Coronary artery (tissue), 2 donors: ENCODE data around the gene S1PR5.

ENCODE experiments used
- DNase-seq: peaks from one replicate; pipeline ENCODE4 v3.0.0-alpha.2; 2017; ENCODE audit warnings: low spot score
- H3K27ac ChIP-seq, 2 donors: fragments of 200-600 bp; sonication (generic); one replicate each; pipeline ENCODE4 v1.5.1; 2016 to 2019
- H3K4me3 ChIP-seq: fragments of 200-600 bp; sonication (generic); 2 replicates; pipeline ENCODE4 v1.5.1; 2016; ENCODE audit warnings: mild to moderate bottlenecking, moderate library complexity
- TF ChIP-seq, protein P1 (sequence below): fragments of 200-600 bp; sonication (generic); IDR thresholded peaks from one replicate; pipeline ENCODE4 v1.5.1; 2019; ENCODE audit warnings: antibody characterized with exemption

S1PR5 gene

GRCh38 chr19:10517361-10517759 lies at the start of gene S1PR5:
Gene S1PR5 (minus strand): TSS chr19:10517447. CDS start chr19:10515011, 2,436 bp downstream.
- Histone ChIP-seq H3K27ac (peak within 1 kb of the TSS in 1 of 2 donors; percentile 27), H3K4me3 (peak within 1 kb of the TSS; percentile 64)
- DNase-seq, result no peak
- TF ChIP-seq, protein P1, sequence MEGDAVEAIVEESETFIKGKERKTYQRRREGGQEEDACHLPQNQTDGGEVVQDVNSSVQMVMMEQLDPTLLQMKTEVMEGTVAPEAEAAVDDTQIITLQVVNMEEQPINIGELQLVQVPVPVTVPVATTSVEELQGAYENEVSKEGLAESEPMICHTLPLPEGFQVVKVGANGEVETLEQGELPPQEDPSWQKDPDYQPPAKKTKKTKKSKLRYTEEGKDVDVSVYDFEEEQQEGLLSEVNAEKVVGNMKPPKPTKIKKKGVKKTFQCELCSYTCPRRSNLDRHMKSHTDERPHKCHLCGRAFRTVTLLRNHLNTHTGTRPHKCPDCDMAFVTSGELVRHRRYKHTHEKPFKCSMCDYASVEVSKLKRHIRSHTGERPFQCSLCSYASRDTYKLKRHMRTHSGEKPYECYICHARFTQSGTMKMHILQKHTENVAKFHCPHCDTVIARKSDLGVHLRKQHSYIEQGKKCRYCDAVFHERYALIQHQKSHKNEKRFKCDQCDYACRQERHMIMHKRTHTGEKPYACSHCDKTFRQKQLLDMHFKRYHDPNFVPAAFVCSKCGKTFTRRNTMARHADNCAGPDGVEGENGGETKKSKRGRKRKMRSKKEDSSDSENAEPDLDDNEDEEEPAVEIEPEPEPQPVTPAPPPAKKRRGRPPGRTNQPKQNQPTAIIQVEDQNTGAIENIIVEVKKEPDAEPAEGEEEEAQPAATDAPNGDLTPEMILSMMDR, result no peak

- Histone ChIP-seq H3K27ac (peak overlapping the region; percentile 88 to 91), H3K4me3 (peak overlapping the region; percentile 89)
- TF ChIP-seq, protein P1, result no peak
- DNase-seq, result peak; percentile 73
Observed at GRCh38 chr19:10566658-10567410, 49.6 kb upstream of the S1PR5 start.

DNA sequence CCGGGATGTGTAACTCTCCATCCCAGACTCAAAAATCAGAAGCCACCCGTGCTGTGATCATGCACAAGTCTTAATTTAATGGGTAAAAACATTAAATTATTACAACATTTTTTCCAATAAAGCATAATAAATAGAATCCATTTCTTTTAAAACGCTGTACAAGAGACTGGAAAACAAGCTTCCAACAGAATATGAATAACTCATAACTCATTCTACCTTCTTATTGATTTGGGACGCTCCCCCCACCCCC lies 49.1 kb upstream of the S1PR5 start:
- TF ChIP-seq, protein P1, result no peak
- DNase-seq, result no peak
- Histone ChIP-seq H3K4me3 (peak overlapping the region; percentile 89), H3K27ac (peak overlapping the region; percentile 88 to 91)

- TF ChIP-seq, protein P1, result no peak
- peak; percentile 99 for DNase-seq
- peak within 1 kb of the TSS; percentile 88 to 91 for H3K27ac ChIP-seq
- H3K4me3 ChIP-seq, result peak within 1 kb of the TSS; percentile 89
Observed at GRCh38 chr19:10565567-10566407, 48.5 kb upstream of the S1PR5 start, which contains the start of gene KRI1. Gene KRI1 (minus strand): TSS chr19:10566010. CDS start chr19:10565999, 11 bp downstream.

- DNase-seq, result peak; percentile 76
- Histone ChIP-seq H3K4me3 (peak overlapping the region; percentile 89), H3K27ac (peak overlapping the region; percentile 88 to 91)
- TF ChIP-seq, protein P1, result no peak
Observed at GRCh38 chr19:10565028-10565566, 47.9 kb upstream of the S1PR5 start.

GRCh38 chr19:10562609-10563008 lies 45.4 kb upstream of the S1PR5 start:
- TF ChIP-seq, protein P1, result no peak
- no peak overlapping the region for H3K27ac ChIP-seq
- no peak overlapping the region for H3K4me3 ChIP-seq
- peak; percentile 56 for DNase-seq
